Calu3 (cell line): ENCODE results near the gene ANKS1B. TPM values are rescaled to one million over a fixed set of nuclear protein-coding genes. Genes with fewer than 3 reads are reported as not detected.

Experiments
- BruUV-seq: library from RNA; stranded (reverse); fragments of 400-500 nt; replicated peaks from 2 replicates; lab custom pipeline; 2021; lab: Mats Ljungman, UMichigan
- CTCF ChIA-PET: fragments of 300-600 bp; sonication (Branson Sonifier 250); formaldehyde crosslinking; loops from one replicate; lab custom pipeline; 2022; ENCODE audit warnings: antibody characterized with exemption; lab: Charles Lee
- DNase-seq: peaks from one replicate; pipeline ENCODE4 v3.0.0; 2022
- H3K27ac Mint-ChIP-seq: one replicate; pipeline ENCODE4 v1.8.0; 2022; ENCODE audit warnings: mixed read lengths; ENCODE audit not compliant: unreplicated experiment
- H3K27me3 Mint-ChIP-seq: one replicate; pipeline ENCODE4 v1.8.0; 2022; ENCODE audit warnings: mixed read lengths; ENCODE audit not compliant: unreplicated experiment
- H3K36me3 Mint-ChIP-seq: one replicate; pipeline ENCODE4 v1.8.0; 2022; ENCODE audit warnings: mild to moderate bottlenecking, moderate library complexity, mixed read lengths; ENCODE audit not compliant: insufficient read depth, unreplicated experiment
- H3K4me1 Mint-ChIP-seq: one replicate; pipeline ENCODE4 v1.8.0; 2022; ENCODE audit warnings: mild to moderate bottlenecking, low read depth, mixed read lengths; ENCODE audit not compliant: unreplicated experiment
- H3K4me3 Mint-ChIP-seq: one replicate; pipeline ENCODE4 v1.8.0; 2022; ENCODE audit warnings: mild to moderate bottlenecking, low read depth, moderate library complexity, mixed read lengths; ENCODE audit not compliant: unreplicated experiment
- H3K9me3 Mint-ChIP-seq: one replicate; pipeline ENCODE4 v1.8.0; 2022; ENCODE audit warnings: low read depth, mixed read lengths; ENCODE audit not compliant: unreplicated experiment
- intact Hi-C: fragments of 100-400 bp; cut with micrococcal nuclease; formaldehyde crosslinking; loops from one replicate; pipeline ENCODE4 v1.10.0; 2022; ENCODE audit not compliant: unreplicated experiment
- total RNA-seq: library from RNA; stranded (reverse); gene quantifications from 2 replicates; pipeline ENCODE4 v1.2.3, GENCODE V29; 2022
- TF ChIP-seq, protein P1 (sequence below): fragments of 200-600 bp; IDR thresholded peaks from one replicate; pipeline ENCODE4 v1.8.0; 2022; ENCODE audit warnings: antibody characterized with exemption; ENCODE audit not compliant: unreplicated experiment

Gene ANKS1B
- total RNA-seq, 1 experiment from 2014 or later, result 1.7 TPM

DNA sequence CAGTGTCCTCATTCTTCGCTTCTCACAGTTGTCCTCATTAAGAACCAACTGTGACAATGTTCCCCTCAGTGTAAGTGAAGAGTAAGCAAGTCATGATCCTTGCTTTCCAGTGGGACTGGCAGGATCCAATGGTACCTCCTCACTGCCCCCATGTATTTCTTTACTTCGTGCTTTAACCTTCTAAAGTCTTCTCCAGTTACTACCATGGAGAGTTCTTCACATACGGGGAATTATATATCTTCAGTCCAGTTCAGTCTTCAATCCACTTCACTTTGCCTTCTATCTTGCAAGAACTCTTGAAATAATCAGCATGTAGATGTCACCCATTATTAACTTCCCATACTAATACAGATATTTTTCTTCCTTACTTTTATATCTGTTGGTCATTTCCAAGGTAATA lies 719.1 kb downstream of the ANKS1B start:
- Mint-ChIP-seq H3K27ac (no peak overlapping the region), H3K36me3 (no peaks in the 10 kb centered on the region), H3K9me3 (peaks cover 13% of the 10 kb centered on the region), H3K4me1 (peaks cover 10% of the 10 kb centered on the region), H3K27me3 (no peaks in the 10 kb centered on the region), H3K4me3 (no peak overlapping the region)
- CTCF ChIA-PET, result no interaction called here
- no peak for DNase-seq
- TF ChIP-seq, protein P1, sequence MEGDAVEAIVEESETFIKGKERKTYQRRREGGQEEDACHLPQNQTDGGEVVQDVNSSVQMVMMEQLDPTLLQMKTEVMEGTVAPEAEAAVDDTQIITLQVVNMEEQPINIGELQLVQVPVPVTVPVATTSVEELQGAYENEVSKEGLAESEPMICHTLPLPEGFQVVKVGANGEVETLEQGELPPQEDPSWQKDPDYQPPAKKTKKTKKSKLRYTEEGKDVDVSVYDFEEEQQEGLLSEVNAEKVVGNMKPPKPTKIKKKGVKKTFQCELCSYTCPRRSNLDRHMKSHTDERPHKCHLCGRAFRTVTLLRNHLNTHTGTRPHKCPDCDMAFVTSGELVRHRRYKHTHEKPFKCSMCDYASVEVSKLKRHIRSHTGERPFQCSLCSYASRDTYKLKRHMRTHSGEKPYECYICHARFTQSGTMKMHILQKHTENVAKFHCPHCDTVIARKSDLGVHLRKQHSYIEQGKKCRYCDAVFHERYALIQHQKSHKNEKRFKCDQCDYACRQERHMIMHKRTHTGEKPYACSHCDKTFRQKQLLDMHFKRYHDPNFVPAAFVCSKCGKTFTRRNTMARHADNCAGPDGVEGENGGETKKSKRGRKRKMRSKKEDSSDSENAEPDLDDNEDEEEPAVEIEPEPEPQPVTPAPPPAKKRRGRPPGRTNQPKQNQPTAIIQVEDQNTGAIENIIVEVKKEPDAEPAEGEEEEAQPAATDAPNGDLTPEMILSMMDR, result no peak
- intact Hi-C loops, result no loop called here
- BruUV-seq, result no TSS peak

GRCh38 chr12:99261256-99261655 lies 723.5 kb downstream of the ANKS1B start:
- intact Hi-C loops, result no loop called here
- H3K9me3 Mint-ChIP-seq, result peaks cover 7% of the 10 kb centered on the region
- CTCF ChIA-PET, result no interaction called here
- TF ChIP-seq, protein P1, result no peak
- no peaks in the 10 kb centered on the region for H3K27me3 Mint-ChIP-seq
- peaks cover 10% of the 10 kb centered on the region for H3K4me1 Mint-ChIP-seq
- no peak overlapping the region for H3K27ac Mint-ChIP-seq
- DNase-seq, result no peak
- no peak overlapping the region for H3K4me3 Mint-ChIP-seq
- no peaks in the 10 kb centered on the region for H3K36me3 Mint-ChIP-seq
- BruUV-seq, result no TSS peak

DNA sequence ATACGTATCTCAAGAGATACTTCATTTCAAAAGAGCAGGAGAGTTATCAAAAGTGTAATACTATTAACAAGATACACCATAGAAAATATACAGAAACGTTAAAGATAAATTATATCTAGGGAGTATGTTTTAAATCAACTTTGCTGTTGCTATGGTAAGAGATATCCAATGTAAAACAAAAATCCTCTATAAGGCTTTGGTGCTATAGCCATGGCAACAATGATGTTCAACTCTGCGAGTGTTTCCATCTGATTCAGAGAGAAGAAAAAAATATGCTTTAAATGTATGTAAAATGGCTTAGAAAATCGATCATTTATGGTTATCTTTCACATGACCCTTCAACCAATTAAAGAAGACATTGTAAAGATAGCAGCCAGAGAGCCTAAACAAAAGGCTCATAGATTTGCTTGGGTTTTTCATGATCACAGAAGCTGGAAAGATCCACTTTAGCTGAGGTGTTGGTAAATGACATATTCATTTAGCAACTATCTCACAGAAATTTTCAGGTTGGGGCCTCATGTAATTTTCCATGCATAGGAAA lies 724.2 kb downstream of the ANKS1B start:
- intact Hi-C loops, result no loop called here
- CTCF ChIA-PET, result no interaction called here
- DNase-seq, result no peak
- Mint-ChIP-seq H3K4me3 (no peak overlapping the region), H3K36me3 (no peaks in the 10 kb centered on the region), H3K27ac (no peak overlapping the region), H3K27me3 (no peaks in the 10 kb centered on the region), H3K9me3 (peaks cover 7% of the 10 kb centered on the region), H3K4me1 (peaks cover 10% of the 10 kb centered on the region)
- BruUV-seq, result no TSS peak
- TF ChIP-seq, protein P1, result no peak

DNA sequence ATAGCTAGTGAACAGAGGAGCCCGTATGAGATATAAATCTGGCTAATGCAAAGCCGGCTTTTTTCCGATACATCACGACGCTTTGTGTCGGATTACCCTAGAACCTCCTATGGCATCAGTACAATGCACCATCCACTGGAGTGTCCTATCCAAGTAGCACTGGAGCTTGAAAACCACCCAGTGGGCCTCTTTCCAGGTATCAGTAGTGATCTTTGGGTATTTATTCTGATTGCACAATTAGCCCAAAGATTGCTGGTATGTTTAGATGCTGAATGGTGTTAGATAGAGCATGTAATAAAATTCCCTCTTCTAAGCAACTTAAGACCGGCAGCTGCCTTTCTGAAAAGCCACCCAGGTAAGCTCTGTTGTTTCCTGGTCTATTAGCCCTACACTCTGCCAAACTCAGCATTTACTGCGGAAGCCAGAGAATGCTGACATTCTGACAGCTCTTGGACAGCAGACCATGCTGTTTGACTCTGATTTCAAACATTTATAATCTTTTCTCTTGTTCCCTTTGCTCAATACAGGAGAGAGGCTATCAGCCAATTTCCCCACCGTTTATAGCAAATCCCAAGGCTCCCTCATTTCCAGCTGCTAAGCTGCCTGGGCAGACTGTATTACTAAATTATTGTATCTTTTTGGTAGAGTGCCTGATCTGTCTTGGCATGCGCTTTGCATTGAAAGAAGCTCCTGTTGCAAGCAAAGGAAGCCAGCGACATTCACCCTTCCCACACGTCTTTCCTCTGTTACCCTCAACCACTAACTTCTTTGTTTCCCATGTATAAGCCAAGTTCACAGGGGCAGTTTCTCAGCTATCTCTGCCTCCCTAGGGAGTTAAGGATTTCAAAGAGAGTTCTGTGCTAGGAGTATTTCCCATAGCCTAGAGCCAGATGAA lies 725.4 kb downstream of the ANKS1B start:
- Mint-ChIP-seq H3K9me3 (peaks cover 7% of the 10 kb centered on the region), H3K27ac (no peak overlapping the region), H3K27me3 (no peaks in the 10 kb centered on the region), H3K4me1 (peaks cover 10% of the 10 kb centered on the region), H3K36me3 (no peaks in the 10 kb centered on the region), H3K4me3 (no peak overlapping the region)
- CTCF ChIA-PET, result interaction anchor here (0.6 kb wide), 1 partner anchor 40 kb away, joined by 3 read pairs; no protein-coding TSS in a partner anchor
- TF ChIP-seq, protein P1, result no peak
- BruUV-seq, result no TSS peak
- DNase-seq, result no peak
- intact Hi-C loops, result no loop called here
